Calu3 (cell line): Measurements from ENCODE around the gene GPC1. TPM values are rescaled to one million over a fixed set of nuclear protein-coding genes. Genes with fewer than 3 reads are reported as not detected.

ENCODE experiments used
- BruUV-seq: library from RNA; stranded (reverse); fragments of 400-500 nt; replicated peaks from 2 replicates; lab custom pipeline; 2021; lab: Mats Ljungman, UMichigan
- CTCF ChIA-PET: fragments of 300-600 bp; sonication (Branson Sonifier 250); formaldehyde crosslinking; loops from one replicate; lab custom pipeline; 2022; ENCODE audit warnings: antibody characterized with exemption; lab: Charles Lee
- DNase-seq: peaks from one replicate; pipeline ENCODE4 v3.0.0; 2022
- H3K27ac Mint-ChIP-seq: one replicate; pipeline ENCODE4 v1.8.0; 2022; ENCODE audit warnings: mixed read lengths; ENCODE audit not compliant: unreplicated experiment
- H3K27me3 Mint-ChIP-seq: one replicate; pipeline ENCODE4 v1.8.0; 2022; ENCODE audit warnings: mixed read lengths; ENCODE audit not compliant: unreplicated experiment
- H3K36me3 Mint-ChIP-seq: one replicate; pipeline ENCODE4 v1.8.0; 2022; ENCODE audit warnings: mild to moderate bottlenecking, moderate library complexity, mixed read lengths; ENCODE audit not compliant: insufficient read depth, unreplicated experiment
- H3K4me1 Mint-ChIP-seq: one replicate; pipeline ENCODE4 v1.8.0; 2022; ENCODE audit warnings: mild to moderate bottlenecking, low read depth, mixed read lengths; ENCODE audit not compliant: unreplicated experiment
- H3K4me3 Mint-ChIP-seq: one replicate; pipeline ENCODE4 v1.8.0; 2022; ENCODE audit warnings: mild to moderate bottlenecking, low read depth, moderate library complexity, mixed read lengths; ENCODE audit not compliant: unreplicated experiment
- H3K9me3 Mint-ChIP-seq: one replicate; pipeline ENCODE4 v1.8.0; 2022; ENCODE audit warnings: low read depth, mixed read lengths; ENCODE audit not compliant: unreplicated experiment
- CTCF ChIP-seq: fragments of 200-600 bp; IDR thresholded peaks from one replicate; pipeline ENCODE4 v1.8.0; 2022; ENCODE audit warnings: antibody characterized with exemption; ENCODE audit not compliant: unreplicated experiment
- intact Hi-C: fragments of 100-400 bp; cut with micrococcal nuclease; formaldehyde crosslinking; loops from one replicate; pipeline ENCODE4 v1.10.0; 2022; ENCODE audit not compliant: unreplicated experiment
- total RNA-seq: library from RNA; stranded (reverse); gene quantifications from 2 replicates; pipeline ENCODE4 v1.2.3, GENCODE V29; 2022

Gene GPC1
- total RNA-seq, 1 experiment from 2014 or later = 51.5 TPM

GRCh38 chr2:240432820-240433801 lies 2.4 kb upstream of the GPC1 start:
- peak overlapping the region; percentile 75 for H3K4me3 Mint-ChIP-seq
- H3K27ac Mint-ChIP-seq = peak overlapping the region; percentile 56
- DNase-seq = no peak
- H3K27me3 Mint-ChIP-seq = peaks cover 14% of the 10 kb centered on the region
- intact Hi-C loops = loop anchor here (10.0 kb wide), 1 partner anchor 128 kb away; no protein-coding TSS in a partner anchor
- peaks cover 45% of the 10 kb centered on the region for H3K36me3 Mint-ChIP-seq
- BruUV-seq = no TSS peak
- no peaks in the 10 kb centered on the region for H3K9me3 Mint-ChIP-seq
- peaks cover 20% of the 10 kb centered on the region for H3K4me1 Mint-ChIP-seq
- TF ChIP-seq CTCF = no peak
- CTCF ChIA-PET = no interaction called here

GRCh38 chr2:240433973-240434727 lies 1.3 kb upstream of the GPC1 start:
- CTCF ChIA-PET = interaction anchor here (0.5 kb wide), 1 partner anchor 49 kb away, joined by 14 read pairs; no protein-coding TSS in a partner anchor
- Mint-ChIP-seq H3K36me3 (peaks cover 45% of the 10 kb centered on the region), H3K27me3 (peaks cover 14% of the 10 kb centered on the region), H3K27ac (peak overlapping the region; percentile 56), H3K9me3 (no peaks in the 10 kb centered on the region), H3K4me3 (peak overlapping the region; percentile 75), H3K4me1 (peaks cover 21% of the 10 kb centered on the region)
- TSS peak; percentile 84 for BruUV-seq
- DNase-seq = peak; percentile 70
- no peak for TF ChIP-seq CTCF
- intact Hi-C loops = loop anchor here (10.0 kb wide), 1 partner anchor 129 kb away; no protein-coding TSS in a partner anchor

DNA sequence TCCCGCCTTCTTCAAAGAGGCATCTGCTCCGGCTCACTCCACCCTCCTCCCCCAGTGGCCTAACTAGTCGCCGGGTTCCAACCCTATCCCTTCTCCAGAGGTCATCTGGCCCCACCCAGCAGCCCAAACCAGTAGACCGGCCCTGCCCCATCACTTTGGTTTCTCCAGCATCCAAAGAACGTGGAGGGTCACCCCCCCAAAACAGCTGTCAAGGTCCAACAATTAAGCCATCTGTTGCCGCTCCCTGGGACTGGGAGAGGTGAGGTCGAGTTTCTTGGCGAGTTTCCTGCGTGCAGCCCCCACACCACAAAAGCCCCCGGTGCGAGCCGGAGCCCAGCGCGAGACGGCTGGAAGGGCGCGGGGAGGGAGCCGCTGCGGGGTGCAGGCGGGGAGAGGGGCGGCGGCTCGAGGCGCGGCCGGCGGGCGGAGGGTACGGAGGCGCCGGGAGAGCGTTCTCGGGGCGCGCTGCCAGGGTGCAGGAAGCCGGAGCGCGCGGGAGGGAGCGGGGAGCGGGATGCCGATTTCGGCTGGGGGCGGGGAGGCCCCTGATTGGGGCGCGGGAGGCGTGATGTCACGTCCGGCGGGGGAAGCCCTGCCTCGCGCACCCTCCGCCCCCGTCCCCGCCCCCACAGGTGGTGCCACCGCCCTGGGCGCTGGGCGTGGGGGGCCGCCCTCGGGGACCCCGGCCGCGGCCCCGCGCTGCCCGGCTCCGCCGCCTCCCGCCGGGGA lies 571 bp upstream of the GPC1 start:
- H3K36me3 Mint-ChIP-seq = peaks cover 45% of the 10 kb centered on the region
- peaks cover 14% of the 10 kb centered on the region for H3K27me3 Mint-ChIP-seq
- intact Hi-C loops = loop anchor here (10.0 kb wide), 1 partner anchor 130 kb away; no protein-coding TSS in a partner anchor
- CTCF ChIA-PET = no interaction called here
- peak overlapping the region; percentile 36 for H3K27ac Mint-ChIP-seq
- DNase-seq = peak; percentile 97
- no TSS peak for BruUV-seq
- peak overlapping the region; percentile 75 for H3K4me3 Mint-ChIP-seq
- peaks cover 21% of the 10 kb centered on the region for H3K4me1 Mint-ChIP-seq
- no peaks in the 10 kb centered on the region for H3K9me3 Mint-ChIP-seq
- TF ChIP-seq CTCF = no peak
